Tibial artery (tissue), 4 donors: ENCODE measurements around the gene ZC3H7B.

ENCODE experiments used
- DNase-seq, 2 donors: peaks; one replicate each; pipeline ENCODE4 v3.0.0-alpha.2; 2019
- H3K27ac ChIP-seq, 2 donors: fragments of 200-600 bp; sonication (generic) in 1 of 2; 1 replicate in 1 of 2; 2 replicates in 1 of 2; pipeline ENCODE4 v1.5.1; 2018 to 2019; ENCODE audit warnings: mild to moderate bottlenecking in 1 of 2
- H3K27me3 ChIP-seq, 2 donors: fragments of 200-600 bp; sonication (generic) in 1 of 2; one replicate each; pipeline versions ENCODE4 v1.5.1 to v1.6.0; 2016 to 2019
- H3K36me3 ChIP-seq, 3 donors: fragments of 200-600 bp; sonication (generic) in 2 of 3; one replicate each; pipeline ENCODE4 v1.5.1; 2016 to 2019; ENCODE audit warnings: mild to moderate bottlenecking in 2 of 3
- H3K4me1 ChIP-seq, 4 donors: fragments of 200-600 bp; sonication (generic) in 2 of 4; 1 replicate in 3 of 4; 2 replicates in 1 of 4; pipeline ENCODE4 v1.5.1; 2016 to 2019
- H3K4me3 ChIP-seq, 2 donors: fragments of 200-600 bp; sonication (generic) in 1 of 2; 1 replicate in 1 of 2; 2 replicates in 1 of 2; pipeline ENCODE4 v1.5.1; 2018 to 2019; ENCODE audit warnings: mild to moderate bottlenecking in 2 of 2
- H3K9me3 ChIP-seq, 3 donors: fragments of 200-600 bp; sonication (generic) in 1 of 3; one replicate each; pipeline ENCODE4 v1.5.1; 2016 to 2019
- CTCF ChIP-seq, 2 experiments: fragments of 200-600 bp in 1 of 2; fragments of 450-650 bp in 1 of 2; IDR thresholded peaks; one replicate each; pipeline ENCODE4 v1.5.1; 2017 to 2019; ENCODE audit warnings: antibody characterized with exemption in 2 of 2, mild to moderate bottlenecking in 1 of 2, moderate library complexity in 1 of 2
- intact Hi-C: fragments of 100-400 bp; cut with DNase I; formaldehyde crosslinking; loops from one replicate; pipeline ENCODE4 v1.15.0; 2023; ENCODE audit warnings: low total_unique reads

ZC3H7B gene

GRCh38 chr22:41333806-41334205 is 32.5 kb downstream of the ZC3H7B start:
- Histone ChIP-seq H3K27ac (no peak overlapping the region), H3K4me1 (no peaks in the 10 kb centered on the region), H3K36me3 (peaks cover 47 to 98% (median 68%) of the 10 kb centered on the region in 3 donors), H3K4me3 (no peak overlapping the region), H3K9me3 (no peaks in the 10 kb centered on the region), H3K27me3 (no peaks in the 10 kb centered on the region)
- TF ChIP-seq CTCF (IDR thresholded peaks at IDR 0.05): no peak
- intact Hi-C loops: no loop called here
- DNase-seq: no peak

GRCh38 chr22:41334215-41334614 is 32.9 kb downstream of the ZC3H7B start:
- intact Hi-C loops: no loop called here
- H3K9me3 ChIP-seq: no peaks in the 10 kb centered on the region
- peaks cover 43 to 99% (median 69%) of the 10 kb centered on the region in 3 donors for H3K36me3 ChIP-seq
- no peaks in the 10 kb centered on the region for H3K27me3 ChIP-seq
- no peak for DNase-seq
- no peak for TF ChIP-seq CTCF (IDR thresholded peaks at IDR 0.05)
- no peaks in the 10 kb centered on the region for H3K4me1 ChIP-seq
- no peak overlapping the region for H3K4me3 ChIP-seq
- H3K27ac ChIP-seq: no peak overlapping the region

GRCh38 chr22:41334951-41335635 is 33.8 kb downstream of the ZC3H7B start:
- TF ChIP-seq CTCF (IDR thresholded peaks at IDR 0.05): no peak
- H3K9me3 ChIP-seq: no peaks in the 10 kb centered on the region
- no peak for DNase-seq
- intact Hi-C loops: no loop called here
- H3K4me1 ChIP-seq: no peaks in the 10 kb centered on the region
- peaks cover 37 to 99% (median 69%) of the 10 kb centered on the region in 3 donors for H3K36me3 ChIP-seq
- H3K27ac ChIP-seq: no peak overlapping the region
- H3K27me3 ChIP-seq: no peaks in the 10 kb centered on the region
- no peak overlapping the region for H3K4me3 ChIP-seq

GRCh38 chr22:41338614-41339212 is 37.4 kb downstream of the ZC3H7B start:
- H3K27ac ChIP-seq: no peak overlapping the region
- peaks cover 40 to 99% (median 78%) of the 10 kb centered on the region in 3 donors for H3K36me3 ChIP-seq
- H3K4me3 ChIP-seq: no peak overlapping the region
- DNase-seq: no peak
- intact Hi-C loops: no loop called here
- H3K27me3 ChIP-seq: no peaks in the 10 kb centered on the region
- no peaks in the 10 kb centered on the region for H3K9me3 ChIP-seq
- no peak for TF ChIP-seq CTCF (IDR thresholded peaks at IDR 0.05)
- H3K4me1 ChIP-seq: no peaks in the 10 kb centered on the region

- Histone ChIP-seq H3K27ac (no peak overlapping the region), H3K36me3 (peaks cover 41 to 99% (median 80%) of the 10 kb centered on the region in 3 donors), H3K4me1 (no peaks in the 10 kb centered on the region), H3K4me3 (no peak overlapping the region), H3K27me3 (no peaks in the 10 kb centered on the region), H3K9me3 (no peaks in the 10 kb centered on the region)
- TF ChIP-seq CTCF (IDR thresholded peaks at IDR 0.05): no peak
- no peak for DNase-seq
- intact Hi-C loops: no loop called here
These were observed 38.5 kb downstream of the ZC3H7B start for GRCh38 chr22:41339823-41340222.
